Parathyroid adenoma (tissue), 2 donors: ENCODE results near the gene CALD1.

Experiments
- H2AFZ ChIP-seq: fragments of 300-600 bp; sonication (generic); one replicate; pipeline ENCODE4 v1.7.0; 2017; ENCODE audit warnings: antibody characterized with exemption, mild to moderate bottlenecking
- H3K27ac ChIP-seq: fragments of 300-600 bp; sonication (generic); one replicate; pipeline ENCODE4 v1.7.0; 2017
- H3K27me3 ChIP-seq: fragments of 300-600 bp; sonication (generic); one replicate; pipeline ENCODE4 v1.7.0; 2017; ENCODE audit warnings: low read length; ENCODE audit not compliant: control insufficient read depth, insufficient read depth
- H3K36me3 ChIP-seq: fragments of 300-600 bp; sonication (generic); one replicate; pipeline ENCODE4 v1.7.0; 2017; ENCODE audit warnings: low read length; ENCODE audit not compliant: control insufficient read depth, insufficient read depth
- H3K4me1 ChIP-seq: fragments of 300-600 bp; sonication (generic); one replicate; pipeline ENCODE4 v1.7.0; 2017; ENCODE audit warnings: control low read depth
- H3K4me2 ChIP-seq: fragments of 300-600 bp; sonication (generic); one replicate; pipeline ENCODE4 v1.7.0; 2017; ENCODE audit warnings: low read length
- H3K4me3 ChIP-seq: fragments of 300-600 bp; sonication (generic); one replicate; pipeline ENCODE4 v1.7.0; 2017; ENCODE audit warnings: low read depth, low read length
- H3K79me2 ChIP-seq: fragments of 300-600 bp; sonication (generic); one replicate; pipeline ENCODE4 v1.7.0; 2017; ENCODE audit warnings: control low read depth
- H3K9ac ChIP-seq: fragments of 300-600 bp; sonication (generic); one replicate; pipeline ENCODE4 v1.7.0; 2017; ENCODE audit warnings: mild to moderate bottlenecking
- H3K9me3 ChIP-seq: fragments of 300-600 bp; sonication (generic); one replicate; pipeline ENCODE4 v1.7.0; 2017; ENCODE audit warnings: low read length; ENCODE audit not compliant: control insufficient read depth
- CTCF ChIP-seq: fragments of 300-600 bp; sonication (generic); IDR thresholded peaks from one replicate; pipeline ENCODE4 v1.7.0; 2017; ENCODE audit warnings: antibody characterized with exemption, mild to moderate bottlenecking
- donor health status: primary hyperparathyroidism.

Gene CALD1

GRCh38 chr7:134931487-134931886 lies 152.1 kb downstream of the CALD1 start:
- no peak overlapping the region for H3K9ac ChIP-seq
- H3K4me3 ChIP-seq = no peak overlapping the region
- no peaks in the 10 kb centered on the region for H3K4me1 ChIP-seq
- H3K9me3 ChIP-seq = no peaks in the 10 kb centered on the region
- TF ChIP-seq CTCF = no peak
- H3K27me3 ChIP-seq = no peaks in the 10 kb centered on the region
- no peak overlapping the region for H2AFZ ChIP-seq
- no peaks in the 10 kb centered on the region for H3K36me3 ChIP-seq
- no peaks in the 10 kb centered on the region for H3K79me2 ChIP-seq
- no peak overlapping the region for H3K4me2 ChIP-seq
- H3K27ac ChIP-seq = no peak overlapping the region

GRCh38 chr7:134932707-134933370 lies 153.4 kb downstream of the CALD1 start:
- H3K9ac ChIP-seq = no peak overlapping the region
- no peaks in the 10 kb centered on the region for H3K36me3 ChIP-seq
- H3K9me3 ChIP-seq = no peaks in the 10 kb centered on the region
- H3K4me1 ChIP-seq = no peaks in the 10 kb centered on the region
- no peak overlapping the region for H3K27ac ChIP-seq
- no peaks in the 10 kb centered on the region for H3K27me3 ChIP-seq
- H3K79me2 ChIP-seq = no peaks in the 10 kb centered on the region
- TF ChIP-seq CTCF = no peak
- H2AFZ ChIP-seq = no peak overlapping the region
- H3K4me3 ChIP-seq = no peak overlapping the region
- no peak overlapping the region for H3K4me2 ChIP-seq

GRCh38 chr7:134933460-134934068 lies 154.1 kb downstream of the CALD1 start:
- no peaks in the 10 kb centered on the region for H3K79me2 ChIP-seq
- no peaks in the 10 kb centered on the region for H3K4me1 ChIP-seq
- H3K27me3 ChIP-seq = no peaks in the 10 kb centered on the region
- H3K4me2 ChIP-seq = no peak overlapping the region
- no peak overlapping the region for H3K9ac ChIP-seq
- H3K9me3 ChIP-seq = no peaks in the 10 kb centered on the region
- no peak overlapping the region for H3K27ac ChIP-seq
- H3K4me3 ChIP-seq = no peak overlapping the region
- H2AFZ ChIP-seq = no peak overlapping the region
- TF ChIP-seq CTCF = no peak
- no peaks in the 10 kb centered on the region for H3K36me3 ChIP-seq

GRCh38 chr7:134935701-134936100 lies 156.3 kb downstream of the CALD1 start:
- no peak for TF ChIP-seq CTCF
- Histone ChIP-seq H3K9me3 (no peaks in the 10 kb centered on the region), H3K4me1 (no peaks in the 10 kb centered on the region), H2AFZ (no peak overlapping the region), H3K27ac (no peak overlapping the region), H3K4me3 (no peak overlapping the region), H3K36me3 (no peaks in the 10 kb centered on the region), H3K79me2 (no peaks in the 10 kb centered on the region), H3K27me3 (no peaks in the 10 kb centered on the region), H3K9ac (no peak overlapping the region), H3K4me2 (no peak overlapping the region)
